ENCODE results near the gene PEX7.
"Not testable (repeated sequence)": the region's sequence is repeated elsewhere in the genome, so short reads cannot be mapped to it uniquely, and the experiment has no call there.

PEX7 gene

GRCh38 chr6:136950436-136951126 lies 128.2 kb downstream of the PEX7 start:
- no peak for DNase-seq (ENCODE audit: low read depth, low spot score)

GRCh38 chr6:136952714-136953260 lies 130.4 kb downstream of the PEX7 start:
- DNase-seq (ENCODE audit: low read depth, low spot score), result no peak

- no peak for DNase-seq (ENCODE audit: low read depth, low spot score)
These were observed 132.7 kb downstream of the PEX7 start for GRCh38 chr6:136955123-136955522.

GRCh38 chr6:136956590-136957544 lies 134.5 kb downstream of the PEX7 start:
- DNase-seq (ENCODE audit: low read depth, low spot score), result no peak

- DNase-seq (ENCODE audit: low read depth, low spot score), result no peak
These were observed 135.8 kb downstream of the PEX7 start for GRCh38 chr6:136958168-136958567.

GRCh38 chr6:136959471-136959891 lies 137.1 kb downstream of the PEX7 start:
- DNase-seq (ENCODE audit: low read depth, low spot score), result no peak

GRCh38 chr6:136959935-136960334 lies 137.5 kb downstream of the PEX7 start:
- DNase-seq (ENCODE audit: low read depth, low spot score), result not testable (repeated sequence)

- DNase-seq (ENCODE audit: low read depth, low spot score), result no peak
These were observed 138.4 kb downstream of the PEX7 start for GRCh38 chr6:136960781-136961180.

- no peak for DNase-seq (ENCODE audit: low read depth, low spot score)
These were observed 139.5 kb downstream of the PEX7 start for GRCh38 chr6:136961848-136962247.

GRCh38 chr6:136962661-136963060 lies 140.3 kb downstream of the PEX7 start:
- no peak for DNase-seq (ENCODE audit: low read depth, low spot score)

GRCh38 chr6:136963259-136963658 lies 140.9 kb downstream of the PEX7 start:
- no peak for DNase-seq (ENCODE audit: low read depth, low spot score)

Data from activated naive CD8-positive, alpha-beta T cell treated with anti-CD3 and anti-CD28 coated beads, Interleukin-2, amount 50 U/mL, for 16 hours (primary cell).